Stromal cell of bone marrow (primary cell): Measurements from ENCODE around the gene TBXAS1.

ENCODE experiments used
- DNase-seq: peaks from one replicate; pipeline ENCODE4 v3.0.0-alpha.2; 2012; ENCODE audit warnings: low read depth

TBXAS1 gene

DNA sequence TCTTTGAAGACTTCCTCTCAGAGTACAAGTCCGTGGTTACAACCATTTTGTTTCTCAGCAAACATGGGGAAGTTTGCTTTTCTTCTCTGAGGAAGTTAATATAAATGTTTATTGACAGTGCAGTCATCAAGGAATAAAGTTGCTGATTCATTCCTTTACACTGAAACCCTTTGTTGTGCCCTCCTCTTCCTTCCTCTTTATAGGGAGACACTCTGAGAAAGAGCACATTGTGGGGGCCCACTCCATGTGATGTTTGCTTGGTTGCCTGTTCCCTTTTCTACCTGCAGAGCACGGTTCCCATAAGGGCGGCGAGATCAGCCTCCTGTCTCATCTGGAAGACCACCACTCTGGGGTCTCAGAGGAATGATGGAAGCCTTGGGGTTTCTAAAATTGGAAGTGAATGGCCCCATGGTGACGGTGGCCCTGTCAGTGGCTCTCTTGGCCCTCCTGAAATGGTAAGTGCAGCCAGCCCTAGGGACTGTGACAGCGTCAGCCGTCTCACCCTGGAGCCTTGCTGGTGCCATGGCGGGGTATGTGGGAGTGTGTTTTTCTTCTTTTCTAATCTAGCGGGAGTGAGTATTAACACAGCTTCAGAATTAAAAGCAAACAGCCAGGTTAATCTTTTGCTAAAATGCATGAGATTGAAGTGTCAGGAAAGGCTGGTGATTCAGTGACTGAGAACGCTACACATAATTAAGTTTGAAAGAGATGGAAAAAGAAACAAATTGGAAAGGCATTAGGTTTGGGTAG lies at the start of gene TBXAS1:
Gene TBXAS1, plus strand, starts transcription at position 240 of the 750 bp plus-strand sequence. Its CDS starts 127 bp downstream, at position 367.
- no peak for DNase-seq

GRCh38 chr7:139782932-139783331 lies 46.1 kb upstream of the TBXAS1 start:
- DNase-seq, result no peak

DNA sequence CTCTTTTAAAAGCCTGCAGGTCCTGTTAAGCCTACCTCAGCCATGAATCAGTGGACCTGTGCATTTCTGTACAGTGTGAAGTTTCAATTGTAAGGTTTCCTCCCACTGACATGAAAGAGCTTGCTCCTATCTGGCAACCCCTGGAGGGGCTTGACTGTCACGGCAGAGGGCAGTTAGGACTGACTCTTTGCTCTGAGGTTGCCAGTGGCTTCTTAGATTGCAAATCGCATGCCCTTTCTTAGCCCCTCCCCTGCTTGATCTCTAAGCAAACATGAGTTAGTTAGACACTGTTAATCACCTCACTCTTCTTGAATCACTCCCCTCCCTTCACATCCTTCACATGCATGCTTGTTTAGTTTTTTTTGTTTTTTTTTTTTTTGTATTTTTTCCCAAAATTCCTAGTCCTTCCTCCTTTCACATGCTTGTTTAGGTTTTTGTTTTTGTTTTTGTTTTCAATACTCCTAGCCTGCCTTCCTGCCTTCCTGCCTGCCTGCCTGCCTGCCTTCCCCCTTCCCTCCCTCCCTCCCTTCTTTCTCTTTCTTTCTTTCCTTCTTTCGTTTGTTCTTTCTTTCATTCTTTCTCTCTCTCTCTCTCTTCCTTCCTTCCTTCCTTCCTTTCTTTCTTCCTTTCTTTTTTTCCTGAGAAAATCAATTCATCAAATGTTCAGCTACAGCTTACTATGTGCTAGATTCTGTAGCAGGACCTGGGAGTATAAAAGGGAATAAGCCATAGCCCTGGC lies 45.2 kb upstream of the TBXAS1 start:
- DNase-seq, result no peak

- DNase-seq, result no peak
Observed at GRCh38 chr7:139784648-139785047, 44.4 kb upstream of the TBXAS1 start.

- no peak for DNase-seq
Observed at GRCh38 chr7:139791316-139791715, 37.7 kb upstream of the TBXAS1 start.

GRCh38 chr7:139797607-139798006 lies 31.5 kb upstream of the TBXAS1 start:
- no peak for DNase-seq

DNA sequence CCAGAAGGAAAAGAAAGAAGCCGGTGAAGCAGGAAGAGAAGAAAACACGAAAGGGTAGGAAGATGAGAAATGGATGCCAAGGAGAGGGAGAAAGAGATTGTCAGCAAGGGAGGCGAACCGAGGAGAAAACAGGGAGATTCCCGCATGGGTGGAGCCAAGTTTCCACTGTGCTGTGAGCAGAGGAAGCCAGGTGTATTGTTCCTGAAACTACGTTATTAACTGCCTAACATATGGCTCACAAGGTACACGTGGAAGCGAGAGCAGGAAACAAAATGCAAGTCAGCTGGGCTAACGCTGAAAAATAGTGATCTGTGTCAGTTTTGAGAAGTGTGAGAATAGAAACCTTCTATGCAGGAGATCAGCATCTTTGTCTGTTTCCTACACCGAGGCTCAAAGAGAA lies 30.8 kb upstream of the TBXAS1 start:
- DNase-seq, result no peak

DNA sequence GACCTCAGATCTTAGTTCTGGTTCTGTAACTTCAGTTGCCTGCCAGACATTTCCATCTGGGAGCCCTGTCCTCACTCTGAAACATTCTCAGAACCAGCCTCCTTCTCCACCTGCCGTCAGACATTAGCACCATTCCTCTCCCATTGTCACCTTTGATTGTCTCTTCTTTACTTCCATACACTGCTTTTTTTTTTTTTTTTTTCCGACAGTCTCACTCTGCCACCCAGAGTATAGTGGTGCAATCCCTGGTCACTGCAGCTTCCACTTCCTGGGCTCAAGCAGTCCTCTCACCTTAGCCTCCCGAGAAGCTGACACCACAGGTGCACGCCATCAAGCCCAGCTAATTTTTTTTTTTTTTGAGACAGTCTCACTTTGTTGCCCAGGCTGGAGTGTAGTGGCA lies 30.2 kb upstream of the TBXAS1 start:
- no peak for DNase-seq

DNA sequence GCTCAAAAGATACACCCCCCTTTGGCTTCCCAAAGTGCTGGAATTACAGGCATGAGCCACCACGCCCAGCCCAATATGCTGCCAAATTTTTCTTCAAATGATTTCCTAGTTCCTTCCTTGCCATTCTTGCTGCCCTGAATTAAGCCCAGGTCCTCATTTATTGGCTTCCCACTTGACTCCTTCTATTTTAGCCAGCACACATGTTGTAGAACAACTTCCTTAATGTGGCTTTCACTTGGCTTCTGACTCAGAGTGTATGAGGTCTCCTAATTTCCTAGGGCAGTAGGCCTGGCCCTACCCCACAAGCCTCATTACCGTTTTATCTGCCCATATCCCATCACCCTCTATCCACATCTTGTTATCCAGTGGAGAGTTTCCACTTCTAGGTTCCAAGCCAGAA lies 29.5 kb upstream of the TBXAS1 start:
- no peak for DNase-seq

GRCh38 chr7:139804571-139804970 lies 24.5 kb upstream of the TBXAS1 start:
- DNase-seq, result no peak

- DNase-seq, result no peak
Observed at GRCh38 chr7:139807009-139807408, 22.1 kb upstream of the TBXAS1 start.

DNA sequence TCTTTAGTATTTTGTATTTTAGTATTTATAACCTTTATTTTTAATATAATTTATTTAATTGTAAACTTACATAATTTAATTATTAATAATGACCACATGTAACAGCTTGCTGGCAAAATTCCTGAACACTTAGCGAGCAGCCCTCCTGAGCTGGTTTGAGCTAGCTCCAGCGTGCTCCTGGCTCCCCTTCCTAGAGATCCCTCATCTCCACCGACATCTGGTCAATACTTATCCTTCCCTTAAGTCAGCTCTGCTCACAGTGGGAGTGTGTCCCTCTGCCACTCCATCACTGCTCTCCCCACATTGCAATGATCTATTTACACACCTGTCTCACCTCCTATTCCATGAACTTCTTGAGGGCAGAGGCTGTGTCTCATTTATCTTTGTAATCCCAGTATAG lies 20.6 kb upstream of the TBXAS1 start:
- no peak for DNase-seq

GRCh38 chr7:139808846-139809442 lies 20.1 kb upstream of the TBXAS1 start:
- DNase-seq, result no peak

GRCh38 chr7:139811066-139811465 lies 18.0 kb upstream of the TBXAS1 start:
- DNase-seq, result no peak

DNA sequence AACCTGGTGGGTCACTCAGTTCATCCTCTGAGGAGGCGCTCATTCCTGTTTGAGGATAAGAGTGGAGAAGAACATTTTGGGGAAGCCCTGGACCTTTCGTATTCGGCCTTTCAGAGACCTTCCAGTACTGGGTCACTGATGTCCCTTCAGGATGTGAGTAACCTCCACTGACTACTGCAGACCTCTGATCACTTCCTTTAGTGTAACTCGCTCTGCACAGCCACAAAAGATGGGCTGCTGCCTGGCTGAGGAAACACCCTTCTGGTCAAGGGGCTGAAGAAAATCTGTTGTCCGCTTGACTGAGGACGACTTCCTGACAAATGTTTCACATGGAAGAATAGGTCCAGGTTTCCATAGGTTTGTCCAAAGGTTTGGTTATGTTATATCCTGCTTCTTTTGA lies 15.9 kb upstream of the TBXAS1 start:
- DNase-seq, result no peak

DNA sequence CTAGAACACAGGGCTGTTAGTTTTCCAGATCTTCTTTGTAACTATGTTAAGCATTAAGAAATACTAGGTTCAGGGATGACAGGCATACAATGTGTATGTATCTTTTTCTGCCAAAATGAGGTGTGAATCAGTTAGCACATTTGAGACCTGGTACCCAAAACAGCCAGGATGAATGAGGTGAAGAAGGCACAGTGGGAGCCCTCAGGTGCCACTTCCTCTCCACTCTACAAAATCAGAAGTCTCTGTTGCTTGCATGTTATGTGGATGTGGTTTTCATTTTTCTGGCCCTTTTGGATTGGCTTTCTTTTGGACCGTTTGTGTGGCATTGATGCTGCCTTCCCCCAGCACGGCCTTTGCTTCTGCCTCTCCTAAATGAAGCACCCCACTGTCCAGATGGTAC lies 15.4 kb upstream of the TBXAS1 start:
- no peak for DNase-seq

DNA sequence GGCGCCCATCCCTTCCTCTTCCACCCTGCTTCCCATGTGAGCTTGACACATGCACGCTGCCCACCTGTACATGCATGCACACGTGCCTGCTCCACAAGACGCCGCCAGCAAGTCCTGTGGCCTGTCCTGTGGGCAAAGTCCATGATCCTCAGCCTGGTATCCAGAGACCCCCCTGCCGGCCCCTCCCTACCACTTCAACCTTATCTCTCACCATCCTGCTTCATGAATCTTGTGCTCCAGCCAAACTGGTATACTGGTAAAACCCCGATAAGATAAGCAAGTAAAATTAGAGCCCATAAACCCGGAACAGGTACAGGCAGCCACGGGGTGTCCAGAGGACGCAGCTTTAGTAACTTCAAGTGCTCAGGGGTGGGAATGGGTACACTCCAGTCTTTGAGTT lies 11.8 kb upstream of the TBXAS1 start:
- DNase-seq, result no peak

- no peak for DNase-seq
Observed at GRCh38 chr7:139820089-139820488, 9.0 kb upstream of the TBXAS1 start.

DNA sequence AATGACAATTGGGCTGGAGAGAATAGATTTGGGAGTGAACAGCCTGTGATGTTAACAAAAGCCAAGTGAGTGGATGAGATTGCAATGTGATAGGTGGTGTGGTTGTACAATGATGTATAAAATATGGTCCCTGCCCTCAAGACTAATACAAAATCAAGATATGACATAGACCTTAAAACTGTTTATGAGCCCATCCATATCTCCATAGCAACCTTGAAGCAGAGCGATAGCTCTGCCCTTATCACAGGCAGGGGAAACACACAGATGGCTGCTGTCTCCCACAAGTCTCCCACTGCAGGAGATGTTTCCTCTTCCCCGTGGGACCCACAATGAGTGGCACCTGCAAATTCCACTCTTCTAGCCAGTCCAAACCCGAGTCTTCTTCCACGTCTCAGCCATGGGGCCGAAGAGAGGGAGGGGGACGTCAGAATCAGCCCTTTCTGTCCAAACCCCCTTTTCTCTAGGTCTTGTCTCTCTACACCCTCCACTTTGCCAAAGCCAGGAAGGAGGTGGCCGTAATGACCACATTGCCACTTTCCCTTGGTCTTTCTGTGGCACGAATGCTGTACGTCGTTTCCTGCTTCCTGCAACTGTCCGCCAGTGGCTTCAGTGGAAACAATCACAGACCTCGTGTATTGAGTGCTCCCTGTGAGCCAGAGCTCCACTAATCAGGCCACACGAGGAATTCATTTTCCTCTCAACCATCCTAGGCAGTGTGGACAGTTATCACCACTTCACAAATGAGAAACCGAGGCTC lies 7.5 kb upstream of the TBXAS1 start:
- no peak for DNase-seq

- no peak for DNase-seq
Observed at GRCh38 chr7:139822855-139823254, 6.2 kb upstream of the TBXAS1 start.

GRCh38 chr7:139823959-139824521 lies 5.0 kb upstream of the TBXAS1 start:
- DNase-seq, result no peak

DNA sequence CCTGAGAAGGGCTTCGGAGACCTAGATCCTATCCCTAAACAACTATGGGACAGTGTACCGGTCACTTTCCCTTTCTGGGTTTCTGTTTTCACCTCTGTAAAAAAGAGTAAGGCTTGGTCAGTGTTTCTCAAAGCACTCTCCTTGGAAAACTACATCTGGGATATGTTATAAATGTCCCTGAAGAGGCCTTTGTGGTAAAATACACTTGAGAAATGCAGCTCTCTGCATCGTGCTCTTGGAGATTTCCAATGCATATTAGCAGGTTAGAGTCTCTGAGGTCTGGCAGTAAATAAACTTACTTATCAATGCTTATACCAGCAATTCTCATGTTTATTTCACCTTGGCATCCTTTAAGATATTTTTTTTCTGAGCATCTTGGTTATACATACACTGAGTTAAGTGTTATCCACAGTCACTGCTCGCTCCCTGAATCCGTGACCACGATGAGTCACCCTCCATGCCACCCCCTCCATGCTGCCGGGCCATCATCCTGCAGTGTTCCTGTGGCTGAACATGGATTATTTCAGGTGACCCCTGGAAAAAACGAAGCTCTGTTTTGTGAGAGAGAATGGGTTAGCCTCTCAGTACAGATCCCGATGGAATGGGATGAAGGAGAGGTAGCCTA lies 3.3 kb upstream of the TBXAS1 start:
- DNase-seq, result peak; percentile 22
